Ovary (tissue), 9 donors: ENCODE data around the gene MORN5. TPM values are rescaled to one million over a fixed set of nuclear protein-coding genes. Genes with fewer than 3 reads are reported as not detected.

Experiments used
- DNase-seq, 5 donors: peaks; one replicate each; pipeline ENCODE4 v3.0.0-alpha.2; 2019 to 2020
- H3K27ac ChIP-seq, 2 donors: fragments of 200-600 bp; one replicate each; pipeline versions ENCODE4 v1.5.1 to v1.8.0; 2019 to 2022
- H3K27me3 ChIP-seq: fragments of 200-600 bp; one replicate; pipeline ENCODE4 v1.8.0; 2022
- H3K36me3 ChIP-seq: fragments of 200-600 bp; sonication (generic); one replicate; pipeline ENCODE4 v1.5.1; 2019
- H3K4me1 ChIP-seq: one replicate; pipeline ENCODE4 v1.8.1; 2013; ENCODE audit warnings: mild to moderate bottlenecking, moderate library complexity; ENCODE audit not compliant: insufficient read depth
- H3K4me3 ChIP-seq: fragments of 200-600 bp; sonication (generic); one replicate; pipeline ENCODE4 v1.5.1; 2017
- H3K9me3 ChIP-seq, 2 donors: fragments of 200-600 bp in 1 of 2; sonication (generic) in 1 of 2; one replicate each; pipeline versions ENCODE4 v1.5.1 to v1.8.1; 2013 to 2019; ENCODE audit warnings: mild to moderate bottlenecking in 1 of 2, moderate library complexity in 1 of 2
- EP300 ChIP-seq: sonication (generic); formaldehyde crosslinking; IDR thresholded peaks from one replicate; pipeline ENCODE4 v1.6.1; 2017; ENCODE audit warnings: antibody characterized with exemption
- POLR2A ChIP-seq: fragments of 450-650 bp; IDR thresholded peaks from one replicate; pipeline ENCODE4 v1.6.1; 2017; ENCODE audit warnings: antibody characterized with exemption, mild to moderate bottlenecking, moderate library complexity
- WGBS, 3 donors: extraction: QIAGEN DNeasy Blood & Tissue Kit in 1 of 3; methylation state at CpG; one replicate each; pipeline versions ENCODE4 v1.1.5 to v1.1.7; 2013 to 2017; 5-methylcytosine and 5-hydroxymethylcytosine counted together
- intact Hi-C, 4 donors: fragments of 100-400 bp; cut with DNase I; formaldehyde crosslinking; loops; one replicate each; pipeline versions ENCODE4 v1.11.0 to v1.15.1; 2022 to 2023
- polyA plus RNA-seq, 2 donors: library from polyadenylated mRNA; stranded (reverse); fragments of 200-250 nt in 1 of 2; fragments of 350-450 nt in 1 of 2; fragmentation: Illumina TruSeq in 1 of 2; extraction: RNeasy Lipid Tissue Mini Kit (QIAGEN cat#74804) in 1 of 2; gene quantifications; one replicate each; pipeline ENCODE4 v1.2.3, GENCODE V29; 2013 to 2014
- total RNA-seq, 7 donors: library from RNA; depleted of rRNA in 2 of 7; stranded (reverse); fragments of >200 nt in 2 of 7; fragmentation: NEBNext Ultra II Directional in 3 of 7; extraction: Animal tissue kit (Norgen Biotek cat#: 25700) in 3 of 7; gene quantifications; one replicate each; pipeline versions ENCODE4 v1.1.0 to v1.2.4, GENCODE V29; 2016 to 2023
- TF ChIP-seq, protein P1 (sequence below), 3 donors: fragments of 450-650 bp in 2 of 3; fragments of 200-600 bp in 1 of 3; IDR thresholded peaks; one replicate each; pipeline versions ENCODE4 v1.5.1 to v1.8.0; 2016 to 2022; ENCODE audit warnings: antibody characterized with exemption in 3 of 3, mild to moderate bottlenecking in 1 of 3
- donor health status: DM: no; HTN: no; CAD: no; lungs with moderate emphysema.
- donor health status: DM: no; HTN: no; CAD: no.
- donor health status: Bipolar disorder and iron deficiency.
- donor health status: DM: yes; HTN: yes; CAD: no.
- donor health status: DM: no; HTN: no; CAD: no.
- donor health status: DM: yes; HTN: yes; CAD: no.

The MORN5 gene
- total and polyA plus RNA-seq, 9 donors = 0.63 to 25.4 (median 1.6) TPM; not detected in 2

DNA sequence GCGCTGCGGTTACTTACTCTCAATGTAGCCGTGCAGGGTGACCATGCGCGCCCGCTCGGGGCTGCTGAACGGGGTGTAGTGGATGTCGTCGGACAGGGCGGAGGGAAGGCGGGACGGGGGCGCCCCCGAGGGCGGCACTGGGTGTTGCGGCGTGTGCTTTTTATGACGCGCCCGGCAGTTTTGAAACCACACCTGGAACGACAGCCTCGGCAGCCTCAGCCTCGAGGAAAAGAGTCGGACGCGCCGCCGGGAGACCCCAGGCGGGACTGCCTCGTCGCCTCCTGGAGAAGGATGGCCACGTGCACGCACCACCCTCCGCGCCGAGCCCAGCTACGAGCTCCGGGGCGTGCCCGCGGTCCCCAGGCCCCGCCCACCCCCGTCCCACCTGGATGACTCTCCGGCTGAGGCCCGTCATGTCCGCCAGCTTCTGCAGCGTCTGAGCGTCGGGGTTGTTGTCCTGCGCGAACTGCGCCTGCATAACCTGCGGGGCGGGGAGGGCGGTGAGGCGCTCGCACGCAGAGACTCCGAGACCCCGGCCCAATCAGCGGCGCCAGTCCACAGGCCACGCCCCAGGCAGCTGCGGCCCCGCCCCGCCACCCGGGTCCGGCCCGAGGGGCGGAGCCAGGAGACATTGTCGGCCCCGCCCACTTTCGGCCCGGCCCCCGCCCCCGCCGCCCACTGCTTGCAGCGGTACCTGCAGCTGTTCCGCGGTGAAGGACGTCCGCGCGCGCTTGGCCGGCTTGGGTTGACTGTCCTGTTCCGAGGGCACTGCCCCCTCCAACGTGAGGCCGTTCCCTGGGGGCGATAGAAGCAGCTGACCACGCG, 54.1 kb downstream of the MORN5 start:
- TF ChIP-seq POLR2A (no peak), EP300 (no peak)
- TF ChIP-seq, protein P1, sequence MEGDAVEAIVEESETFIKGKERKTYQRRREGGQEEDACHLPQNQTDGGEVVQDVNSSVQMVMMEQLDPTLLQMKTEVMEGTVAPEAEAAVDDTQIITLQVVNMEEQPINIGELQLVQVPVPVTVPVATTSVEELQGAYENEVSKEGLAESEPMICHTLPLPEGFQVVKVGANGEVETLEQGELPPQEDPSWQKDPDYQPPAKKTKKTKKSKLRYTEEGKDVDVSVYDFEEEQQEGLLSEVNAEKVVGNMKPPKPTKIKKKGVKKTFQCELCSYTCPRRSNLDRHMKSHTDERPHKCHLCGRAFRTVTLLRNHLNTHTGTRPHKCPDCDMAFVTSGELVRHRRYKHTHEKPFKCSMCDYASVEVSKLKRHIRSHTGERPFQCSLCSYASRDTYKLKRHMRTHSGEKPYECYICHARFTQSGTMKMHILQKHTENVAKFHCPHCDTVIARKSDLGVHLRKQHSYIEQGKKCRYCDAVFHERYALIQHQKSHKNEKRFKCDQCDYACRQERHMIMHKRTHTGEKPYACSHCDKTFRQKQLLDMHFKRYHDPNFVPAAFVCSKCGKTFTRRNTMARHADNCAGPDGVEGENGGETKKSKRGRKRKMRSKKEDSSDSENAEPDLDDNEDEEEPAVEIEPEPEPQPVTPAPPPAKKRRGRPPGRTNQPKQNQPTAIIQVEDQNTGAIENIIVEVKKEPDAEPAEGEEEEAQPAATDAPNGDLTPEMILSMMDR (IDR thresholded peaks at IDR 0.05) = no peak
- Histone ChIP-seq H3K27ac (no peak overlapping the region), H3K36me3 (no peaks in the 10 kb centered on the region), H3K27me3 (no peaks in the 10 kb centered on the region), H3K4me1 (peaks cover 7% of the 10 kb centered on the region), H3K9me3 (peaks cover 0 to 3% of the 10 kb centered on the region in 2 donors), H3K4me3 (peak overlapping the region; percentile 4)
- DNase-seq = peak; percentile 23 to 57 (median 32)
- intact Hi-C loops = loop anchor here in 1 of 4 donors (10.0 kb wide), 1 partner anchor 131 kb away; no protein-coding TSS in a partner anchor
- WGBS, 3 donors = 3 to 12% (median 4%) methylated on average over 69 to 93 of the region's 93 CpGs

DNA sequence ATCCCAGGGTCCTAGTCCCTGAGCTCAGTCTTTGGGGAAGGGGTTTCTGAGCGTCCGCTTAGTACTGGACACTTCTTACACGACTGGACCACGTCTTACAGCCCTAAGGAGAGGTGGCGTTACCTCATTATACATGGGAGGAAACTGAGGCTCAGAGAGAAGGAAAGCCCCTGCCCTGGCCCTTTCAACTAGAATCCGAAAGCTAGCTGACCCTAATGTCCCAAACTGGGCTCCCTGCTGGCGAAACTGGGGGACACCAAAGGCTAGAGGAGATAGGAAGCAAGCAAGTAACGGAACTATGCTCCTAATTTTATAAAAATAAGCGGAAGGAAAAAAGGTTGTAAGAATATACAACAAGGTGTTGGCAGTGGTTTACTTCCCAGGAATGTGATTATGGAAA, 54.8 kb downstream of the MORN5 start:
- 18 to 32% (median 21%) methylated on average over 9 of the region's 9 CpGs for WGBS, 3 donors
- intact Hi-C loops = loop anchor here in 1 of 4 donors (10.0 kb wide), 1 partner anchor 130 kb away; no protein-coding TSS in a partner anchor
- no peak overlapping the region for H3K4me3 ChIP-seq
- peaks cover 0 to 3% of the 10 kb centered on the region in 2 donors for H3K9me3 ChIP-seq
- no peak for DNase-seq
- H3K36me3 ChIP-seq = no peaks in the 10 kb centered on the region
- TF ChIP-seq EP300 (no peak), POLR2A (no peak)
- TF ChIP-seq, protein P1 (IDR thresholded peaks at IDR 0.05) = no peak
- H3K27ac ChIP-seq = no peak overlapping the region
- H3K27me3 ChIP-seq = no peaks in the 10 kb centered on the region
- H3K4me1 ChIP-seq = peaks cover 7% of the 10 kb centered on the region

GRCh38 chr9:122215663-122216062, 56.0 kb downstream of the MORN5 start:
- WGBS, 3 donors = 80 to 87% (median 83%) methylated on average over 1 of the region's 1 CpG
- intact Hi-C loops = loop anchor here in 1 of 4 donors (10.0 kb wide), 1 partner anchor 129 kb away; no protein-coding TSS in a partner anchor
- no peak for DNase-seq
- Histone ChIP-seq H3K27ac (no peak overlapping the region), H3K4me1 (peaks cover 13% of the 10 kb centered on the region), H3K36me3 (no peaks in the 10 kb centered on the region), H3K9me3 (peaks cover 0 to 3% of the 10 kb centered on the region in 2 donors), H3K27me3 (no peaks in the 10 kb centered on the region), H3K4me3 (no peak overlapping the region)
- TF ChIP-seq, protein P1 (IDR thresholded peaks at IDR 0.05) = no peak
- TF ChIP-seq POLR2A (no peak), EP300 (no peak)

- 43 to 70% (median 50%) methylated on average over 4 of the region's 4 CpGs for WGBS, 3 donors
These were observed 56.6 kb downstream of the MORN5 start for GRCh38 chr9:122216138-122216797.

More at GRCh38 chr9:122216138-122216797, 56.6 kb downstream of the MORN5 start:
- Histone ChIP-seq H3K27me3 (no peaks in the 10 kb centered on the region), H3K27ac (no peak overlapping the region), H3K9me3 (peaks cover 0 to 3% of the 10 kb centered on the region in 2 donors), H3K36me3 (no peaks in the 10 kb centered on the region), H3K4me3 (no peak overlapping the region), H3K4me1 (peaks cover 13% of the 10 kb centered on the region)
- no peak for DNase-seq
- TF ChIP-seq EP300 = no peak
- TF ChIP-seq, protein P1 (IDR thresholded peaks at IDR 0.05) = no peak
- TF ChIP-seq POLR2A = no peak
- intact Hi-C loops = loop anchor here in 1 of 4 donors (10.0 kb wide), 1 partner anchor 129 kb away; no protein-coding TSS in a partner anchor
